MCF 10A (cell line): ENCODE results near the gene PDZD7. TPM values are rescaled to one million over a fixed set of nuclear protein-coding genes. Genes with fewer than 3 reads are reported as not detected.

Experiments
- BruUV-seq: library from RNA; stranded (reverse); fragments of 400-500 nt; replicated peaks from 2 replicates; lab custom pipeline; 2021; lab: Mats Ljungman, UMichigan
- CTCF ChIA-PET: fragments of 300-600 bp; sonication (Branson Sonifier 250); formaldehyde crosslinking; extraction: SDS; loops from one replicate; lab custom pipeline; 2021; ENCODE audit warnings: antibody characterized with exemption, inconsistent platforms; lab: Yijun Ruan, JAX
- POLR2A ChIA-PET: fragments of 300-600, 350-650 bp; sonication (Branson Sonifier 250); formaldehyde crosslinking; extraction: SDS; loops from one replicate; lab custom pipeline; 2020; ENCODE audit warnings: antibody characterized with exemption, inconsistent platforms; lab: Yijun Ruan, JAX
- DNase-seq: peaks from one replicate; pipeline ENCODE4 v3.0.0-alpha.2; 2018; ENCODE audit not compliant: unreplicated experiment
- H3K27ac Mint-ChIP-seq: one replicate; pipeline ENCODE4 v1.8.0; 2022; ENCODE audit warnings: mild to moderate bottlenecking, low read depth, mixed read lengths; ENCODE audit not compliant: unreplicated experiment
- H3K27me3 Mint-ChIP-seq: one replicate; pipeline ENCODE4 v1.8.0; 2022; ENCODE audit warnings: mixed read lengths; ENCODE audit not compliant: insufficient read depth, unreplicated experiment
- H3K36me3 Mint-ChIP-seq: one replicate; pipeline ENCODE4 v1.8.0; 2022; ENCODE audit warnings: mild to moderate bottlenecking, moderate library complexity, mixed read lengths; ENCODE audit not compliant: insufficient read depth, unreplicated experiment
- H3K4me1 Mint-ChIP-seq: one replicate; pipeline ENCODE4 v1.8.0; 2022; ENCODE audit warnings: mixed read lengths; ENCODE audit not compliant: insufficient read depth, unreplicated experiment
- H3K4me3 Mint-ChIP-seq: one replicate; pipeline ENCODE4 v1.8.0; 2022; ENCODE audit warnings: mild to moderate bottlenecking, moderate library complexity, mixed read lengths; ENCODE audit not compliant: unreplicated experiment
- H3K9me3 Mint-ChIP-seq: one replicate; pipeline ENCODE4 v1.8.0; 2022; ENCODE audit warnings: mixed read lengths; ENCODE audit not compliant: unreplicated experiment
- CTCF ChIP-seq: fragments of 200-600 bp; IDR thresholded peaks from one replicate; pipeline ENCODE4 v1.8.0; 2022; ENCODE audit warnings: antibody characterized with exemption, mild to moderate bottlenecking; ENCODE audit not compliant: unreplicated experiment
- intact Hi-C: fragments of 100-400 bp; cut with micrococcal nuclease; formaldehyde crosslinking; loops from 2 replicates; pipeline ENCODE4 v1.14.1; 2022
- total RNA-seq: library from RNA; stranded (reverse); gene quantifications from 2 replicates; pipeline ENCODE4 v1.2.3, GENCODE V29; 2022

Gene PDZD7
- total RNA-seq, 1 experiment from 2014 or later, result 0.58 TPM

GRCh38 chr10:101000127-101000914 is 30.6 kb downstream of the PDZD7 start:
- H3K9me3 Mint-ChIP-seq, result no peaks in the 10 kb centered on the region
- H3K36me3 Mint-ChIP-seq, result peaks cover 17% of the 10 kb centered on the region
- H3K27ac Mint-ChIP-seq, result peak overlapping the region; percentile 17
- BruUV-seq, result no TSS peak
- no peaks in the 10 kb centered on the region for H3K27me3 Mint-ChIP-seq
- TF ChIP-seq CTCF, result no peak
- CTCF ChIA-PET, result interaction anchor here (1.0 to 12.3 kb wide), 5 partner anchors 10 to 41 kb away, joined by 3 to 199 read pairs (median 32); no protein-coding TSS in a partner anchor
- intact Hi-C loops, result no loop called here
- POLR2A ChIA-PET, result interaction anchor here (0.6 to 7.5 kb wide), 7 partner anchors 9 to 65 kb away, joined by 3 to 74 read pairs (median 5); partner anchors contain the start of genes MRPL43, PDZD7, SFXN3 and TWNK
- peak; percentile 5 for DNase-seq
- peaks cover 19% of the 10 kb centered on the region for H3K4me1 Mint-ChIP-seq
- H3K4me3 Mint-ChIP-seq, result peak overlapping the region; percentile 76

- POLR2A ChIA-PET, result interaction anchor here (0.6 to 7.5 kb wide), 11 partner anchors 11 to 478 kb away, joined by 3 to 74 read pairs (median 7); partner anchors contain the start of genes MRPL43, PDZD7, SFXN3 and TWNK
- Mint-ChIP-seq H3K4me3 (peak within 1 kb of the TSS; percentile 76), H3K27ac (peak within 1 kb of the TSS; percentile 44), H3K27me3 (no peaks in the 10 kb centered on the region), H3K9me3 (no peaks in the 10 kb centered on the region), H3K4me1 (peaks cover 19% of the 10 kb centered on the region), H3K36me3 (peaks cover 20% of the 10 kb centered on the region)
- BruUV-seq, result no TSS peak
- no peak for TF ChIP-seq CTCF
- intact Hi-C loops, result no loop called here
- CTCF ChIA-PET, result interaction anchor here (0.5 to 12.3 kb wide), 8 partner anchors 10 to 1457 kb away, joined by 3 to 199 read pairs (median 4); no protein-coding TSS in a partner anchor
- no peak for DNase-seq
Observed at GRCh38 chr10:100999742-101000126, 31.2 kb downstream of the PDZD7 start, which contains the start of gene LZTS2. Gene LZTS2 (plus strand): TSS chr10:100999808. CDS start chr10:101002539, 2,731 bp downstream.

DNA sequence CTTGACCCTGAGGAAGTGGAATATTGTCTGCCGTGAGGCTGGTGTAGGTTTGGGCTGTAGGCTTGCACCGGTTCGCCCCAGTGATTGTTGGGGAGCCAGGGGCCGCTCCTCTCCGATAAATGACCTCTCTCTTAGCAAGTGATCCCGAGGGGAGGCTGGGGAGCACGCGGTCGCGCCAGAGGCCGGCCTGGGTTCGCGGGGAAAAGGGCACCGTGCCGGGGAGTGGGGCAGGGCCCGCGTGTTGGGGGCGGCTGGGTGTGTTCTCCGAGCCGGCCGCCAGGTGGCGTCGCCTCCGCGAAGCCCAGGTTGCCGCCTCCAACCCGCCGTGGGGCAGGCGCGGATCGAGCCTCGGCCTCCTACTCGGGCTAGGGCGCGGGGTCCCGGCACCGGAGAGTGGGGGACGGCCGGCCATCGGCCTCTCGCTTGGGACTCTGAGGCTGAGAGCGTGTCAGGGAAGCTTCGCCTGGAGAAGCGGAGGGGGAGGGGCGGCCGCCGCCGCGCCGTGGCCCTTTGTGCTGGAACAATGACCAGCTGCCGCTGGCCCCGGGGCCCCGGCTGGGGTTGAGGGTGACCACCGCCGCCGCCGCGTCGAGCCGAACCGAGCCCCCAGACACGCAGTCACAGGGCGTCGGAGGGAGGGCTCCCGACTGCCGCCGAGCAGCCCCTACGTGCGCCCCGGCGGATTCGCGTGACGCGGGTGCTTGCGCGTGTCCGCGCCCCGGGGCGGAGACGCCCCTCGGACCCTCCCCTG is 31.8 kb downstream of the PDZD7 start:
- H3K27me3 Mint-ChIP-seq, result no peaks in the 10 kb centered on the region
- DNase-seq, result peak; percentile 68
- peak overlapping the region; percentile 76 for H3K4me3 Mint-ChIP-seq
- peaks cover 21% of the 10 kb centered on the region for H3K36me3 Mint-ChIP-seq
- H3K27ac Mint-ChIP-seq, result peak overlapping the region; percentile 44
- CTCF ChIA-PET, result interaction anchor here (0.5 to 12.3 kb wide), 12 partner anchors 11 to 1458 kb away, joined by 3 to 199 read pairs (median 4); partner anchors contain the start of genes PDZD7 and SFXN3
- no TSS peak for BruUV-seq
- POLR2A ChIA-PET, result interaction anchor here (0.6 to 7.5 kb wide), 12 partner anchors 11 to 478 kb away, joined by 3 to 74 read pairs (median 6); partner anchors contain the start of genes MRPL43, PDZD7, SFXN3 and TWNK
- H3K4me1 Mint-ChIP-seq, result peaks cover 19% of the 10 kb centered on the region
- intact Hi-C loops, result loop anchor here (1.0 kb wide), 1 partner anchor 14 kb away; no protein-coding TSS in a partner anchor
- peak; percentile 90 for TF ChIP-seq CTCF
- H3K9me3 Mint-ChIP-seq, result no peaks in the 10 kb centered on the region
